GM18861 (cell line): ENCODE measurements around the gene ZCCHC24.

Experiments used
- ATAC-seq: cut with Tn5 transposase; IDR thresholded peaks from one replicate; pipeline ENCODE4 v1.9.1; 2021; ENCODE audit not compliant: unreplicated experiment

ZCCHC24 gene

DNA sequence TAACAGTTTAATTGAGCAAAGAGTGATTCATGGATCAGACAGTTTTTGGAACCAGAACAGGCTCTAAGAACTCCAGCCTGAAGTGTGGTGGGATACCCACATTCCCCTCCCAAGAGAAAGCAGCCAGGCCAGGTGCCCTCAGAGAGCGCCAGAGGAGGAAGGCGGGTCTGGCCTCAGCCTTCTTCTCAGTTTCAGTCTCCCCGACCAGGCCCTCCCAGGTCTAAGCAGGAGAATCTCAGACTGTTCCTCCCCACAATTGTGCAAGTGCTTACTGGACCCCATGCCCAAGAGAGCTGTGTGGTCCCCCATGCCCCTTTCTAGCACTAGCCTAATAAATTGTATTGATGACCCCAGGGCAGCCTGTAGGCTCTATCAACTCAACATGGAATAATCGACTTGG lies 72.6 kb downstream of the ZCCHC24 start:
- no peak for ATAC-seq

DNA sequence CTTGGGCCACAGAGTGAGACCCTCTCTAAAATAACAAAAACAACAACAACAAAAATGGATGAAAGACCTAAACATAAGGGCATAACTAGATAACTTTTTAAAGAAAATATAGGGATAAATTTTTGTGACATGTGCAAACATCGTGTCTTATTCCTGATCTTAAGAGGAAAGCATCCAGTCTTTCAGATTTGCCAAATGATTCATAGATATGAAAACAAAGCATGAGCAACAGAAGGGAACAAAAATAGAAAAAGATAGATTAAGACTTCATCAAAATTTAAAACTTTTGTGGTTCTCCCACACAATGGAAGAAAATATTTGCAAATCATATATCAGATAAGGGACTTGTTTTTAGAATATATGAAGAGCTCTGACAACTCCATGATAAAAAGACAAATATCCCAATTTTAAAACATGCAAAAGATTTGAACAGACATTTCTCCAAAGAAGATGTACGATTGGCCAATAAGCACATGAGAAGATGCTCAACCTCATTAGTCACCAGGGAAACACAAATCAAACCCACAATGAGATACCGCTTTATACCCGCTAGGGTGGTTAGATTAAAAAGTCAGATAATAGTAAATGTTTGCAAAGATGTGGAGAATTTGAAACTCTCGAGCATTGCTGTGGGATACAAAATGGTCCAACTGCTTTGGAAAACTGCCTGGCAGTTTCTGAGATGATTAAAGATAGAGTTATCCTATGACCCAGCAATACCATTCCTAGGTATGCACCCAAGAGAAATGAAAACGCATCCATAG lies 77.8 kb downstream of the ZCCHC24 start:
- ATAC-seq = no peak

DNA sequence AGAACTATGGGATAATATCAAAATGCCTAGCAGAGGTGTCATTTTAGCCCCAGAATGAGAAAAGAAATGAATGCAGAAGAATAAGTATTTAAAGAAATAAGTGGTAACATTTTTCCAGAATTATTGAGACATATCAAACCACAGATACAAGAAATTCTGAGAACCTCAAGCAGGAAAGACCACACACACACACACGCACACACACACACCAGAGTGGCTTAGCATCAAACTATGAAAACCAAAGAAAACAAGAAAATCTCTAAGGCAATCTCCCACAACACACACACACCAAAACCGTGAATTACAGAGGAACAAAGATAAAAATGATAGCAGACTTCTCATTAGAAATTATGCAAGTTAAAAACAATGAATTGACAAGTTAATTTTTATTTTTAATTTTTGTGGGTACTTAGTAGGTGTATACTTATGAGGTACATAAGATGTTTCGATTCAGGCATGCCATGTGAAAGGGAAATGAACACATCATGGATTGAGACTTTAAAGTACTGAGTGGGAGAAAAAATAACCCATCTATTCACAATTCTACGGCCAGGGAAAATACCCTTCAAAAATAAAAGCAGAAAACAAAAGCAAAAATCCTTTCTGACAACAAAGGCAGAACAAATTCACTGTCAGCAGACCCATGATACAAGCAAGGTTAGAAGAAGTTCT lies 83.6 kb downstream of the ZCCHC24 start:
- ATAC-seq = no peak

DNA sequence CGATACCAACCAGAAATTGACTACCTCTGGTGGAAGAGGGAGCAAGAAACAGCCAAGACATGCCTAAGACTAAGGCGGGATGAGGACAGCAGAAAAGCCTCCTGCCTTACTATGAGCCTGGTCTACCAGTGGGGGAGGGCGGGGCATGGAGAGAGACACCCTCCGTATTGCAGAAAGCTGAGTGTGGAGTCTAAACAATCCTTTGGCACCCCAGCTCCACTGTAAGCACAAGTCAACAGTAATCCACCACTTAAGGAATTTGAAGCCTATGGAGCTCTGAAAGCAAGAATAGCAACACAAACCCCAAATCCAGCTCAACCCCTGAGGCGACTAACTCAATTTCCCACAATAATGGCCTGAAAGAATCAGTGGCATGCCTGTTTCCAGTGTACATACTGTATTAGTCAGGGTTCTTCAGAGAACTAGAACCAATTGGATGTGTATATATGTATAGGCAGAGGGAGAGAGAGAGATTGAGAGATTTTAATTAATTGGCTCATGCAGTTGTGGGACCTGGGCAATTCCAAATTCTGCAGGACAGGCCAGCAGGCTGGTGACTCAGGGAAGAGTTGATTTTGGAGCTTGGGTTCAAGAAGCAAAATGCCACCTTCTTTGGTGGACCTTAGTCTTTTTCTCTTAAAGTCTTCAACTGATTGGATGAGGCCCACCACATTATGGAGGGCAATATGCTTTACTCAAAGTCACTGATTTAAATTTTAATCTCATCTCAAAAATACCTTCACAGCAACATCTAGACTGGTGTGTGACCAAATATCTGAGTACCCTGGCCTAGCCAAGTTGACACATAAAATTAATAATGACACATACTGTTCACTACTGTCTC lies 84.7 kb downstream of the ZCCHC24 start:
- ATAC-seq = no peak

DNA sequence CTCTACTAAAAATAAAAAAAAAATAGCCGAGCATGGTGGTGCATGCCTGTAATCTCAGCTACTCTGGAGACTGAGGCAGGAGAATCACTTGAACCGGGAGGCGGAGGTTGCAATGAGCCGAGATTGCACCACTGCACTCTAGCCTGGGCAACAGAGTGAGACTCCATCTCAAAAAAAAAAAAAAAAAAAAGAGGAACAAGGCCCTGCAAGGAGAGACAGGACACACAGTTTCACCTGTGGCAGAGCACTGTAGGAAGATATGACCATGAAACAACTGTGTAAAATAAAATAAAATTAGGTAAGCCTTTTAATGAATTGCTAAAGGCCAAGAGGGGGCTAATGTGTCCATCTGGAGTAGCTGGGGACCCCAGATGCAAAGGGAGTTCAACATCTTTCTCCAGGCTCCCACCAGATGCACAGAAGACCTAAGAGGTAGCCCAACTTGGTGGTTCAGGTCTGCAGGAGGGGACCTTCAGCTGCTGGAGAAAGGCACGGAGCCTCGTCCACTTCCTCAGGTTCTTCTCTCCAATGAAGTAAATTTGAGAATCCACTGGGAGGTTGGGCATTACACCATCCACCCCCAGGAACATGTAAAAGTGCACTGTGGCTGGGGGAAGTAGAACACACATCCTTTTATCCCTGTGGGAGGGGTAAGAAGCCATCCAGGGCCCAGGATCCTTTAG lies 85.5 kb downstream of the ZCCHC24 start:
- no peak for ATAC-seq

DNA sequence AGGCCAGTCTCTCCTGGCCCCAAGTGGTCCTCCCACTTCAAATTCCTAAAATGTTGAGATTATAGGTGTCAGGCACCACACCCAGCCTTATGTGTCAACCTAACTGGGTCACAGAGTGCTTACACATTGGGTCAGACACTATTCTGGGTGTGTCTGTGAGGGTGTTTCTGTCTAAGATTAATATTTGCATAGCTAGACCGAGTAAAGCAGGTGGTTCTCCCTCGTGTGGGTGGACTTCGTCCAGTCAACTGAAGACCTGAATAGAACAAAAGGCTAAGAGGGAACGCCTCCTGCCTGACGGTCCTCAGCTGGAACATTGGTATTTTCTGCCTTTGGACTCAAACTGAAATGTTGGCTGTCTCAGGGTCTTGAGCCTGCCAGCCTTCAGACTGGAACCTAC lies 86.6 kb downstream of the ZCCHC24 start:
- no peak for ATAC-seq

DNA sequence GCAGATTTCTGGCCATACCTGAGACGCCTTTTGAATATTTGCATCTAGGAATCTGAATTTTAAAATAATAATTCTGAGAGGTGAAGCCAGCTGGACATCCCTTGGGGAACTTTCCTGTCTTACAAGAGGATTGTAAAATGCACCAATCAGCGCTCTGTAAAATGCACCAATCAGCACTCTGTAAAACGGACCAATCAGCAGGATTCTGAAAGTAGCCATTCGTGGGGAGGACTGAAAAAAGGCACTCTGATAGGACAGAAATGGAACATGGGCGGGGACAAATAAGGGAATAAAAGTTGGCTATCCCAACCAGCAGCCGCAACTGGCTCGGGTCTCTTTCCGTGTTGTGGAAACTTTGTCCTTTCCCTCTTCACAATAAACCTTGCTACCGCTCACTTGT lies 88.2 kb downstream of the ZCCHC24 start:
- ATAC-seq = no peak

DNA sequence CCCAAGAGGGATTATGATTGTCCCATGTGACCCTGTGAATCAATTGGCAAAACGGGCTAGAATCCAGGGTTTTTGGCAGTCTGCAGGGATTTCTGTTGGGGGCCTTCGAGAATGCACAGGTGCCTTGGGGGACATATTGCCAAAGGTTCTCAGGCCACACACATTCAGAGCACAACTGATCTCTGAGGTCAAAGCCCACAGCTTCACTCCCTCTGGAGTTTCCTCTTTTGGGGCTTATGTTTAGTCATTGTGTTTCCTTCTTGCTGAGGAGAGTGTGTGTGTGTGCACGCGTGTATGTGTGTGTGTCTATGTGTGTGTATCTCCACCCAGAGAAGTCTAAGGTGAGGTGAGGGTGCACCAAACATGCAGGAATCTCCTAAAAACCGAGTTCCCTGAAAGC lies 89.3 kb downstream of the ZCCHC24 start:
- no peak for ATAC-seq

DNA sequence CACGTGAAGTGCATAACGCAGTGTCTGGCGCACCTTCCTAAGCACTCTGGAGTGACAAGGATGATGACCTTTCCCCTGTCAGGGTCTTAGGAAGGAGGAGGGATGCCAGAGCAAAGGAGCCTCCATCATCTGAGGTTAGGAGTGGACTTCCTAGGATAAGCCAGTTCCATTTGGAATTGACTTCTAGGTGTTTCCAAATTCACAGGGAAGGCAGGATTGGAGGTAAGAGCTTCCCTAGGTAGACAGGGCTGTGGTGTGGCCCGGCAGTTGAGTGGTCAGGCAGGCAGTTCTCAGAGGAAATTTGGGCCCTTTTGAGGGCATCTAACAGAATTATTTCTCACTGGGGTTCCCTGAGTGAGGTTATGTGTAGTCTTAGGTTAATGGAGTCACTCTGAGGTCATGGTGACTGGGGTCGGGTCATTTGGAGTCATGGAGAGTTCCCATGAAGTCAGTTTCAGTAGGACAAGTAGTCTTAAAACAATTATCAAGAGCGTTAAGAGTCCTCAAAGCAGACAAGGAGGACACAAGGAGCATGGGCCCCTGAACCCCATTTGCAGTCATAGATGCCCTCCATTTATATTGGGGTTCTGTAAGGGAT lies 89.9 kb downstream of the ZCCHC24 start:
- no peak for ATAC-seq

DNA sequence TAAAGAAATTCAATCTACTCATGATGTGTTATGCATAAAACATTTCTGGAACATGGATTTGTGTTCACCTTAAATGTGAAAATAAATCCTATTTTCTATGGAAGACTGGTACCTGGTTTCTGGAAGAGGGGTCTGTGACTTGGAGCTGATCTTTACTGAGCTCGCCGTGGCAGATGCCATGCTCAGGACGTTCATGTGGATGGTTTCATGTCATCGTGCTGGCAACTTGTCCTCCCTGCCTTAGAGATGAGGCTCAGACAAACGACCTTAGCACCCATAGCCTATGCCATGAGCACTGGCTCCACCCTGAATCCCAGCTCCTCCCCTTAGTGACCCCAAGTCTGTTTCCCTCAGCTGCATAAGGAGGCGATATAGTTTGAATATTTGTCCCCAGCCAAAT lies 90.8 kb downstream of the ZCCHC24 start:
- ATAC-seq = no peak

DNA sequence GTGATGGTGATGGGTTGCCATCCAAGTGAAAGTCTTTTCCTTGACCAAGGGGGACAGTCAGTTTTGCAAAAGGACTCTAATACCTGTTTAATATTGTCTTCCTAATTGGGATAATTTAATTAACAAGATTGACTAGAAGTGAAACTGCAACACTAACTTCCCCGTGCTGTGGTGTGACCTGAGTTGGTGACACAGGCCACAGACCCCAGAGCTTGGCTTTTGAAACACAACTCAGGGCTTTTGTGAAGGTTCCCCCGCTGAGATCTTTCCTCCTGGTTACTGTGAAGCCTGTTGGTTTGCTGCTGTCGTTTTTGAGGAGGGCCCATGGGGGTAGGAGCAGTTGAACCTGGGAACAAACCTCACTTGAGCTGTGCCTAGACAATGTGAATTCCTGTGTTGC lies 91.3 kb downstream of the ZCCHC24 start:
- ATAC-seq = no peak

DNA sequence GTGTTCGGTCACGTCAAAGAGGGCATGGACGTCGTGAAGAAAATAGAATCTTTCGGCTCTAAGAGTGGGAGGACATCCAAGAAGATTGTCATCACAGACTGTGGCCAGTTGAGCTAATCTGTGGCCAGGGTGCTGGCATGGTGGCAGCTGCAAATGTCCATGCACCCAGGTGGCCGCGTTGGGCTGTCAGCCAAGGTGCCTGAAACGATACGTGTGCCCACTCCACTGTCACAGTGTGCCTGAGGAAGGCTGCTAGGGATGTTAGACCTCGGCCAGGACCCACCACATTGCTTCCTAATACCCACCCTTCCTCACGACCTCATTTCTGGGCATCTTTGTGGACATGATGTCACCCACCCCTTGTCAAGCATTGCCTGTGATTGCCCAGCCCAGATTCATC lies 91.7 kb downstream of the ZCCHC24 start:
- no peak for ATAC-seq

DNA sequence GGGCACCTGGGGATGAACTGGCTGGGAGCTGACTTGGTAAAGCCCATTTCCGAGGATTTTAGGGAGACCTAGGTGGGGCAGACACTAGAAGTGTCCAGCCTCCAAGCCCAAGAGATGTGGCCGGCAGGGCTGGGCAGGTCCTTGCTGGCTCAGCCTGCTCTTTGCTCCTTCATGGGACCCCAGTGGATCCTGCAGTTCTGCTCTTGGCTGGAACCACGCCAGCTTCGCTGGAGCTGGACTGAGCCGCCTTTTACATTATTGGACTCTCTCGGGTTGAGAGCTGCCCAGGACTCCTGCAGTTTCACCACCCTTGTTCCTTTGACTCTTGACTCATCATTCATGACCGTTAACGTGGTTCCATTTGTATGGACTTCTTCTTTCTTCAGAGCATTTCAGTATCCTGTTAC lies 92.4 kb downstream of the ZCCHC24 start:
- ATAC-seq = no peak

DNA sequence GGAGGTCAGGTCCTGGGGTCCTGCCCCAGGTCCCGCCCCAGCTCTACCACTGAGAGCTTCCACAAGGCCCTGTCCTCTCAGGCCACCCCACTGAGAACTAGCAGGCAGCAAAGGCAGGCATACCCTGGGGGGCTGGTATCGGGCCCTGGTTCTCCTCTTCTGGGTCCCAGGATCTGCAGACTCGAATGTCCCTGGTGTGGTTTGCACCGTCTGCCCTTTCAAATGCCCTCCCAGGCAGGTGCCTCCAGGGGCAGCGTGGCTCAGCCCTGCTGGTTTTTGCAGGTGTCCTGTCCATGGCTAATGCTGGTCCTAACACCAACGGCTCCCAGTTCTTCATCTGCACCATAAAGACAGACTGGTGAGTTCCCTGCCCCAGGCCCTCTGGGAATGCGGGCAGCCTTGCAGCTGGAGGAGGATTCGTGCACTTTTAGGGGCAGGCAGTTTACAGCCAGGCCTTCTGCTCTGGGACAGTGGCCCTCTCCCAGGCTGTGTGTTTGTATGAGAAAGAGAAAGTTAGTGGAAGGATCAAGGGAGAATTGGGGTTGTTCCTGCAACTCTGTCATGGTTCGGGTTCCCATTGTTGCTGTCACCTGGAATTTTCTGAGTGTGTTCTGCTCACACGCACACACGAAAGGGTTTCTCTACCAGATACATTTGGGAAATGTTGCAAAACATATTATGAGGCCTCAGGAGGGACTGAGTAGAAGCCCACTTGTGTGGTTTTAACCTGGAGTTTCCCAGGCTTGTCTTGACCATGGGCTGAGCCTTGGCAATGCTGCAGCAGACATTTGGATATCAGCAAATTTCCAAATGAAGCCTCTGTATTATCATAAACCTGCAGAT lies 93.2 kb downstream of the ZCCHC24 start:
- no peak for ATAC-seq

DNA sequence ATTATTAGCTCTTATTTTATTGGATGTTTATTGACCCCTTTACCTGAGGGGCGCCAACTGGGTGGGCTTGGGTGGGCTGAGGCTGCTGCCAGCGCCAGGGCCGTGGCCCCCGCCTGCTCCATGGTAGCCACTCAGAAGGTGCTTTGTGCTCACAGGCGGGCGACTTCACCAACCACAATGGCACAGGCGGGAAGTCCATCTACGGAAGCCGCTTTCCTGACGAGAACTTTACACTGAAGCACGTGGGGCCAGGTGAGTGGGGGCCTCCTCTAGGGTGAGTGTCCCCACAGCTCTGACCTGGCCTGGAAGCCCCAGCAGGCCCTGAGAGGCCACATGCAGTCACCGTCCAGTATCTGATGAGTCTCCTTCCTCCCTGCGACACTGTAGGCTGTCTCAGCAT lies 94.1 kb downstream of the ZCCHC24 start:
- ATAC-seq = no peak

DNA sequence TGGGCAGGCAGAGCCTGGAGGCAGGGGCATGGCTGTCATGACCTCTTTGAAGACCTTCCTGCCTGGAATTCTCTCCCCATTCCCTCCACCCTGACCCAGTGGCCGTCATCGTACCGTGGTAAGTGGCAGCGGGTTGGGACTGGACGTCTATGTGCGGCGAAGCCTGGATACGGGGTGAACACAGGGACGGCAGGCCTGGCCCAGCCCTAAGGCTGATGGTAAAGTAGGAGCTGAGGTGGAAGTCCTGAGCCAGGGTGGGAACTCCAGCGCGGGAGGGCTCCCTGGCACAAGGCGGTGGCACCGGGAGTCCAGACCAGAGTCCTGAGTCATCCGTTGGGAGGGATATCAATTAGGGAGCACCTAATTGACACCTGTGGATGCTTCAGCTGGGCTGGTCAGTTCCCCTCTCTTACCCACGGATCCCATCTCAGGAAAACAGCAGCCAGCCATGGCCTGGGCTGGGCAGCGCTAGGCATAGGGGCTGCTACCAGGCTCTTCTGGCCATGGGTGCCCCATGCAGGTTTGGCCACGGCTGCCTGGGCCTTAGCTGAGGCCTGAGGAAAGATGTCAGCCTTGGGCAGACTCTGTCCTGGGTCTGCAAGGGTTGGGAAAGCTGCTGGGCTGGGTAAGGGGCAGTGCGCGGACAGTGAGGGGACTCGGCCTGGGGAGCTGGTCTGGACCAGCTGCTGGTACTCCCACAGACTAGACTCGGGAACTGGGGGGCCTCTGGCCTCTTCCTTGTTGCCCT lies 94.8 kb downstream of the ZCCHC24 start:
- no peak for ATAC-seq

DNA sequence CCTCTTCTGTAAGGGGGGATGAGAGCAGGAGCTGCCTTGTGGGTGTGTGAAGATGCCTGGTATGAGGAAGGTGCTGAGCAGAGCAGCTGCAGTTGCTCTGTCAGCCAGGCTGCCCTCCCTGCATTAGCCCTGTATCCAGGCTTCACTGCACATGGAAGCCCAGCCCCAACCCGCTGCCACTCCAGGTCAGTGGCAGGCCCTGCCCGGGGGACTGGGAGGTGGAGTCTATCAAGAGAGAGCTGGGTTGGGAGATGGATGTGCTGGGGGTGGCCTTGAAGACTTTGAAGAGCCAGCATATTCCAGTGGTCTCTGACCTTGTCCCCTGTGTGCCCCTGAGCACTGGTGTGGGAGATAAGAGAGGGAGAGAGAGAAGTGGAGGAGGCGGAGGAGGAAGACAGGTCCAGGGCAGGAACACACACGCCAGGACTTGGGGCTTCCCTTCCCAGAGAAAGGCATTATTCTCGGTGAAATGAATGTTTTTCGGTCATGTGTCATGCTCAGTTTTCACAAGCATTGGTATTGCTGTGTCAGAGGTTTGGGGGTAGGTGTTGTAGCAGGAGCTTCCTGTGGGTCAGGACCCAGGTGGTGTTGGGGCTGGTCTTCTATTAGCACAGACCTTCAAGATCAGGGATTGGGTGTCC lies 95.5 kb downstream of the ZCCHC24 start:
- ATAC-seq = no peak

DNA sequence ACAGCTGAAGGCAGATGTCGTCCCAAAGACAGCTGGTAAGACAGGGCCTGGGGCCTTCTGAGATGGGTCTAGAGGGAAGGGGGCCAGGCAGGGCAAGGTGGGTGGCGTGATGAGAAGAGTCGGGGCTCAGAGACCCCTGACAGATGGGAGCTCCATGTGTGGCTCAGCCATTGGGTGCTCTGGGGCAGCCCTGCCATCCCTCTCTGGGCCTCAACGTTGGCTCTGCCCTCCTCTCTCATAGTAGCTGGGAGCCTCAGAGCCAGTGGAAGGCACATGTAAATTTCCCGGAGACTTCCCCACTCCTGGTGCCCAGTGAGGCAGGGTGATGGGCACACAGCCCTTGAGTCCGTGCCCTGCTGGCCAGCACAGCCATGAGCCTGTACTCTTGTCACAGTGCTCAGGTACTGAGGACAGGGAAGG lies 96.3 kb downstream of the ZCCHC24 start:
- ATAC-seq = no peak

DNA sequence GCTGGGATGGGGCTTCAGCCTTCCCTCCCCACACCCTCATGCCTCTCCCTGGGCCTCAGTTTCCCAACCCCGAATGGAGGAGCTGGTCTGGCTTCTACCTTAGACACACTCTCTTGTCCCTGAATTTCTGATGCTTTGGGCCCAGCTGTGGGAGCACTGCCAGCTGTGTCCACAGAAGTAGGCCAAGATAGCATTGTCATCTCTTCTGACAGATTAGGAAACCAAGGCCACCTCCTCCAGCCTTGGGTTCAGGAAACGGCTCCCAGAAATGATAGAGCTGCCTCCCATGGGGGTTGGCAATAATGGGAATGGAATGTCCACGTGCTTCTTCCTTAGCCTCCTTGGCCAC lies 96.8 kb downstream of the ZCCHC24 start:
- ATAC-seq = no peak
